Thyroid gland (tissue), 4 donors: Measurements from ENCODE around the gene POTEG.
"Not testable (repeated sequence)": the region's sequence is repeated elsewhere in the genome, so short reads cannot be mapped to it uniquely, and the experiment has no call there.

Experiments
- POLR2A ChIP-seq, 2 donors: fragments of 450-650 bp; IDR thresholded peaks; one replicate each; pipeline ENCODE4 v1.6.1; 2017; ENCODE audit warnings: antibody characterized with exemption in 2 of 2, mild to moderate bottlenecking in 2 of 2, moderate library complexity in 1 of 2
- TF ChIP-seq, protein P1 (sequence below), 6 experiments: fragments of 200-600 bp in 3 of 6; fragments of 450-650 bp in 3 of 6; sonication (generic) in 3 of 6; IDR thresholded peaks; one replicate each; pipeline ENCODE4 v1.5.1; 2016 to 2019; ENCODE audit warnings: antibody characterized with exemption in 6 of 6, mild to moderate bottlenecking in 2 of 6, inconsistent platforms in 1 of 6, moderate library complexity in 1 of 6

- TF ChIP-seq, protein P1, sequence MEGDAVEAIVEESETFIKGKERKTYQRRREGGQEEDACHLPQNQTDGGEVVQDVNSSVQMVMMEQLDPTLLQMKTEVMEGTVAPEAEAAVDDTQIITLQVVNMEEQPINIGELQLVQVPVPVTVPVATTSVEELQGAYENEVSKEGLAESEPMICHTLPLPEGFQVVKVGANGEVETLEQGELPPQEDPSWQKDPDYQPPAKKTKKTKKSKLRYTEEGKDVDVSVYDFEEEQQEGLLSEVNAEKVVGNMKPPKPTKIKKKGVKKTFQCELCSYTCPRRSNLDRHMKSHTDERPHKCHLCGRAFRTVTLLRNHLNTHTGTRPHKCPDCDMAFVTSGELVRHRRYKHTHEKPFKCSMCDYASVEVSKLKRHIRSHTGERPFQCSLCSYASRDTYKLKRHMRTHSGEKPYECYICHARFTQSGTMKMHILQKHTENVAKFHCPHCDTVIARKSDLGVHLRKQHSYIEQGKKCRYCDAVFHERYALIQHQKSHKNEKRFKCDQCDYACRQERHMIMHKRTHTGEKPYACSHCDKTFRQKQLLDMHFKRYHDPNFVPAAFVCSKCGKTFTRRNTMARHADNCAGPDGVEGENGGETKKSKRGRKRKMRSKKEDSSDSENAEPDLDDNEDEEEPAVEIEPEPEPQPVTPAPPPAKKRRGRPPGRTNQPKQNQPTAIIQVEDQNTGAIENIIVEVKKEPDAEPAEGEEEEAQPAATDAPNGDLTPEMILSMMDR (IDR thresholded peaks at IDR 0.05): not testable (repeated sequence)
- not testable (repeated sequence) for TF ChIP-seq POLR2A (IDR thresholded peaks at IDR 0.05)
These were observed 62.4 kb downstream of the POTEG start for GRCh38 chr14:19371767-19372166.
